MG63 (cell line): ENCODE results near the gene OR51V1. TPM values are rescaled to one million over a fixed set of nuclear protein-coding genes. Genes with fewer than 3 reads are reported as not detected.

Source experiments
- DNase-seq: peaks from one replicate; pipeline ENCODE4 v3.0.0-alpha.2; 2020
- H3K27me3 ChIP-seq: fragments of 250-450 bp; sonication (Bioruptor Pico); 2 replicates; pipeline ENCODE4 v1.5.1; 2020; ENCODE audit warnings: mild to moderate bottlenecking, moderate library complexity
- H3K36me3 ChIP-seq: fragments of 250-450 bp; sonication (Bioruptor Pico); 2 replicates; pipeline ENCODE4 v1.5.1; 2020; ENCODE audit warnings: mild to moderate bottlenecking, moderate library complexity
- H3K4me3 ChIP-seq: fragments of 250-450 bp; sonication (Bioruptor Pico); 2 replicates; pipeline ENCODE4 v1.5.1; 2020; ENCODE audit warnings: mild to moderate bottlenecking, moderate library complexity
- H3K9me3 ChIP-seq: fragments of 250-450 bp; sonication (Bioruptor Pico); 2 replicates; pipeline ENCODE4 v1.5.1; 2020; ENCODE audit warnings: mild to moderate bottlenecking, moderate library complexity
- total RNA-seq: library from RNA; depleted of rRNA; stranded (reverse); fragments of >200 nt; shearing (Covaris generic); gene quantifications from 2 replicates; pipeline ENCODE4 v1.2.3, GENCODE V29; 2014; ENCODE audit warnings: low replicate concordance

The OR51V1 gene
- total RNA-seq, 1 experiment from 2014 or later = not detected

- Histone ChIP-seq H3K4me3 (no peak within 1 kb of the TSS), H3K36me3 (no peaks in the 10 kb centered on the region), H3K27me3 (no peaks in the 10 kb centered on the region), H3K9me3 (no peaks in the 10 kb centered on the region)
- no peak for DNase-seq
Measured at GRCh38 chr11:5234381-5234834, 33.9 kb upstream of the OR51V1 start, which contains the start of gene HBD. Gene HBD (minus strand): TSS chr11:5234483. CDS start chr11:5234433, 50 bp downstream.

DNA sequence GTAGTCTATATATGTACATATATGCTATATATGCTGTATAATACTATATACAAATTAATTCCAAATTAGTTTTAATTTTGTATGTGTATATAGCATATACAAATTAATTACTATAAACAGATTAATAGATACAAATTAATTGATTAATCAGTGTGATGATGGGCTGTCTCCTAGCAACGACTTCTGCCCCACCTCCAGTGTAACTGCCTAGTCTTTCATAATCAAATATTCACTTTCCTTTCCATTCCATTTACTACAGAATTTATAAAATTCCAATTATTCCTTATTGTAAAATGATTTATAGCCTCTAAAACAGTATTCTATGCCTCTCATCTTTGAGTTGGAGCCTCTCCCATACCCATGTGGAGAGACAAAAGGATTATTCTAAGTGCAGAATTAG is 32.8 kb upstream of the OR51V1 start:
- no peaks in the 10 kb centered on the region for H3K9me3 ChIP-seq
- no peaks in the 10 kb centered on the region for H3K36me3 ChIP-seq
- H3K27me3 ChIP-seq = no peaks in the 10 kb centered on the region
- no peak overlapping the region for H3K4me3 ChIP-seq
- DNase-seq = no peak

DNA sequence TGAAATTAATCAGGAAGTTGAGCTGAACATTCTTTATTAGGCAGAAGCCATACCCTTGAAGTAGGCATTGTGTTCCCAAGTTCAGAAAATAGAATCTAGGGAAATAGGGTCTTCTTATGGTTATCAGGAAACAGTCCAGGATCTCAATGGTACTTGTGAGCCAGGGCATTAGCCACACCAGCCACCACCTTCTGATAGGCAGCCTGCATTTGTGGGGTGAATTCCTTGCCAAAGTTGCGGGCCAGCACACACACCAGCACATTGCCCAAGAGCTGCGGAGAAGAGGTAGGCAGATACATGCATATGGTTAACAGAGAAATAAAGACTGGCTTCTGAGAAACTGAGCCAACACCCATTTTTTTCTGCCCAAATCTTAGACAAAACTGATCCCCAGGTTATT is 32.3 kb upstream of the OR51V1 start:
- no peak for DNase-seq
- no peaks in the 10 kb centered on the region for H3K27me3 ChIP-seq
- H3K36me3 ChIP-seq = no peaks in the 10 kb centered on the region
- no peaks in the 10 kb centered on the region for H3K9me3 ChIP-seq
- no peak overlapping the region for H3K4me3 ChIP-seq

GRCh38 chr11:5232176-5232575 is 31.7 kb upstream of the OR51V1 start:
- Histone ChIP-seq H3K4me3 (no peak overlapping the region), H3K27me3 (no peaks in the 10 kb centered on the region), H3K9me3 (no peaks in the 10 kb centered on the region), H3K36me3 (no peaks in the 10 kb centered on the region)
- DNase-seq = no peak

- Histone ChIP-seq H3K4me3 (no peak overlapping the region), H3K36me3 (no peaks in the 10 kb centered on the region), H3K27me3 (no peaks in the 10 kb centered on the region), H3K9me3 (no peaks in the 10 kb centered on the region)
- no peak for DNase-seq
Measured at GRCh38 chr11:5231111-5231510, 30.6 kb upstream of the OR51V1 start.

DNA sequence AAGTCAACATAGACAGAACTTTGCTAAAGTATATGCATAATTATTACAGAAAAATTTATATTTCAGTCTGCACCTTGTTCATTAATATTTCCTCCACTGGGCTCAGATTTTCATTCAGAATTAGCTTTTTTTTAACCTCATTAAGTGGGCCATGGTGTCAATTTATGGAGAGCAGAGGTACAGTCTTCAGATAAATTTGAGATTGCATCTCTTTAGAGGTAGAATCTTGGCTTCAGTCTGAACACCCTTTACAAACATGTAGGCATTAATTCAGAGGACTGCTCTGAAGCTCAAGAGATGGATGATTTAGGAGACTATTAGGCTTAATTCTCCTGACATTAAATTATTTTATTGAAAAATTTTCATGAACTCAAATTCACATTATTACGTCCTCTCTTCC is 29.8 kb upstream of the OR51V1 start:
- no peak for DNase-seq
- Histone ChIP-seq H3K27me3 (no peaks in the 10 kb centered on the region), H3K9me3 (no peaks in the 10 kb centered on the region), H3K36me3 (no peaks in the 10 kb centered on the region), H3K4me3 (no peak overlapping the region)

GRCh38 chr11:5229796-5230195 is 29.3 kb upstream of the OR51V1 start:
- DNase-seq = no peak
- Histone ChIP-seq H3K36me3 (no peaks in the 10 kb centered on the region), H3K27me3 (no peaks in the 10 kb centered on the region)

DNA sequence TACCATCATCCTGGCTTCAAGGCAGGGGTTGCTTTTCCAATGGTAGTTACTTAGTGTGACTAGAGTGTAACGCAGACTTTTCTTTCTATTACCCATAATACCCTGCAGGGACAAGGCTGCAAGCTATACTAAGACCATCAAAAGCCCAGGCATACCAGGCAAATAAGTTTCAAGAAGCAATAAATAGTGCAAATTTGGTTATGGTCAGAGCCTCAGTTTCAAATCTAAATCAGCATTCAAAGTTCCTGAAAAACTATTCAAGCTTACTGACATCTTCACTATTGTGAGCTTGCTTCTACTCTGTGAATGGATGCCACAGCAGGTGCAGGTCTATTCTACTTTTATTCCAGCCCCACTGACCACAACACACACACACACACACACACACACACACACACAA is 28.9 kb upstream of the OR51V1 start:
- no peaks in the 10 kb centered on the region for H3K27me3 ChIP-seq
- no peak overlapping the region for H3K4me3 ChIP-seq
- no peaks in the 10 kb centered on the region for H3K36me3 ChIP-seq
- DNase-seq = no peak
- no peaks in the 10 kb centered on the region for H3K9me3 ChIP-seq

More at GRCh38 chr11:5229796-5230195, 29.3 kb upstream of the OR51V1 start:
- Histone ChIP-seq H3K4me3 (no peak overlapping the region), H3K9me3 (no peaks in the 10 kb centered on the region)

DNA sequence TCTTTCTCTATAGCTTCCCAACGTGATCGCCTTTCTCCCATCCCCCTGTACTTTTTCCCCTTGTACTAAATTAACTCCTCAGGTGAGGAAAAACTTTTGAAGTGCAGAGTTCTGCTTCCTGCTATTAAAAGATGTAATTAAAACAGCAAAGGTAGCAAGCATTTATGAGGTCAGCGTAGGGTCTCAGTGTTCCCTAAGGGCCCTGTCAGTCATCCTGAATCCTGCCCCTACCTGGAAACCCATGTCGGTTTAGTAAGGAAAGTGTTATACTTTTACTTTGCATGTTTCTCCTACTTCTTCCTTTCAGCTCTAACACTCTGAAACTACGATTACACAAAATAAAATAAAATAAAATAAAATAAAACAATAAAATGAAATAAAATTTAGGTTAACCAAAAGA is 27.6 kb upstream of the OR51V1 start:
- H3K36me3 ChIP-seq = no peaks in the 10 kb centered on the region
- H3K4me3 ChIP-seq = no peak overlapping the region
- H3K27me3 ChIP-seq = no peaks in the 10 kb centered on the region
- no peaks in the 10 kb centered on the region for H3K9me3 ChIP-seq
- no peak for DNase-seq

GRCh38 chr11:5227681-5228080 is 27.2 kb upstream of the OR51V1 start:
- H3K27me3 ChIP-seq = no peaks in the 10 kb centered on the region
- H3K4me3 ChIP-seq = no peak overlapping the region
- no peak for DNase-seq
- no peaks in the 10 kb centered on the region for H3K36me3 ChIP-seq
- no peaks in the 10 kb centered on the region for H3K9me3 ChIP-seq

DNA sequence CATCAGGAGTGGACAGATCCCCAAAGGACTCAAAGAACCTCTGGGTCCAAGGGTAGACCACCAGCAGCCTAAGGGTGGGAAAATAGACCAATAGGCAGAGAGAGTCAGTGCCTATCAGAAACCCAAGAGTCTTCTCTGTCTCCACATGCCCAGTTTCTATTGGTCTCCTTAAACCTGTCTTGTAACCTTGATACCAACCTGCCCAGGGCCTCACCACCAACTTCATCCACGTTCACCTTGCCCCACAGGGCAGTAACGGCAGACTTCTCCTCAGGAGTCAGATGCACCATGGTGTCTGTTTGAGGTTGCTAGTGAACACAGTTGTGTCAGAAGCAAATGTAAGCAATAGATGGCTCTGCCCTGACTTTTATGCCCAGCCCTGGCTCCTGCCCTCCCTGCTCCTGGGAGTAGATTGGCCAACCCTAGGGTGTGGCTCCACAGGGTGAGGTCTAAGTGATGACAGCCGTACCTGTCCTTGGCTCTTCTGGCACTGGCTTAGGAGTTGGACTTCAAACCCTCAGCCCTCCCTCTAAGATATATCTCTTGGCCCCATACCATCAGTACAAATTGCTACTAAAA is 26.3 kb upstream of the OR51V1 start, which contains the start of gene HBB:
HBB (minus strand) TSS at position 340 of the 579 bp plus-strand sequence; CDS start at position 290, 50 bp downstream.
- Histone ChIP-seq H3K36me3 (no peaks in the 10 kb centered on the region), H3K9me3 (no peaks in the 10 kb centered on the region), H3K27me3 (no peaks in the 10 kb centered on the region), H3K4me3 (no peak within 1 kb of the TSS)
- DNase-seq = no peak

GRCh38 chr11:5225480-5225871 is 25.0 kb upstream of the OR51V1 start:
- no peaks in the 10 kb centered on the region for H3K36me3 ChIP-seq
- no peak overlapping the region for H3K4me3 ChIP-seq
- no peak for DNase-seq
- no peaks in the 10 kb centered on the region for H3K27me3 ChIP-seq
- H3K9me3 ChIP-seq = no peaks in the 10 kb centered on the region

- Histone ChIP-seq H3K27me3 (no peaks in the 10 kb centered on the region), H3K9me3 (no peaks in the 10 kb centered on the region), H3K4me3 (no peak overlapping the region), H3K36me3 (no peaks in the 10 kb centered on the region)
- no peak for DNase-seq
Measured at GRCh38 chr11:5224538-5225479, 24.3 kb upstream of the OR51V1 start.

GRCh38 chr11:5223686-5224085 is 23.2 kb upstream of the OR51V1 start:
- Histone ChIP-seq H3K36me3 (no peaks in the 10 kb centered on the region), H3K9me3 (no peaks in the 10 kb centered on the region), H3K27me3 (no peaks in the 10 kb centered on the region), H3K4me3 (no peak overlapping the region)
- DNase-seq = no peak

GRCh38 chr11:5223146-5223545 is 22.7 kb upstream of the OR51V1 start:
- DNase-seq = no peak
- no peak overlapping the region for H3K4me3 ChIP-seq

DNA sequence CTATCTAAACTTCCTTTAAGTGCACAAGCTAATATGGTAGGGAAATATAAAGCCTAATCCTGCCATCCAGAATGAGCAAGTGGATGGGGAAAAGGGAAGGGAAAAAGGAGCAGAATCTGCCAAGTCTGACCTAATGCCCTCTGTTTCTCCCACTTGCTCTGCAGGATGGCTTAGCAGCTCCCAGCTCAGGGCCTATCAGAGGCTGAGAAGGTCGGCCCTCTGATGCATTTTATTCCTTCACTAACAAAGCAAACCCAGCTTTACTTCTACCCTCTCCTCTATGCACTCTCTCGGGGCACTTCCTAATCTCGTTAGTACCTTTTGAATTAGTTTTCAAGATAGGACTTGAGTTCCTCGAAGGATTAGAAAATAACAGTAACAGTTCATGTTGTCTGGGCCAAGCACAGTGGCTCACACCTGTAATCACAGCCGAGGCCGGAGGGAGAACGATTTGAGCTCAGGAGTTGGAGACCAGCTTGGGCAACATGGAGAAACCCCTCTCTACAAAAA is 9.9 kb upstream of the OR51V1 start:
- H3K4me3 ChIP-seq = no peak overlapping the region
- no peaks in the 10 kb centered on the region for H3K9me3 ChIP-seq
- no peaks in the 10 kb centered on the region for H3K36me3 ChIP-seq
- no peak for DNase-seq
- no peaks in the 10 kb centered on the region for H3K27me3 ChIP-seq

More at GRCh38 chr11:5223146-5223545, 22.7 kb upstream of the OR51V1 start:
- no peaks in the 10 kb centered on the region for H3K36me3 ChIP-seq
- no peaks in the 10 kb centered on the region for H3K27me3 ChIP-seq
- H3K9me3 ChIP-seq = no peaks in the 10 kb centered on the region

DNA sequence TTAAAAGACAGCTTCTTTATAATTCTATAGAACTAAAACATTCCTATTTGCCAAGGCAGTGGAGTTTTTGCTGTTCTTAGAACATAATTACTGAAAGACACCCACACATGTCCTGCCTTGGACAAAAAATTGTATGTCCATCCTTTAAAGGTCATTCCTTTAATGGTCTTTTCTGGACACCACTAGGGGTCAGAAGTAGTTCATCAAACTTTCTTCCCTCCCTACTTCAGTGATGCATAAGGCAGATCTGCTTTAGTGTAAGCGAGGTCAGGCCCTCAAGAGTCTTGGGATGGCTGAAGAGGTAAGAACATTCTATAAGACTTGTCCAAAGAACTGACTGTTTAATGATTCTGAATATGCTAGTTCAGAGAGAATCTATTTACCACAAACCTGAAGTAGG is 4.3 kb upstream of the OR51V1 start:
- Histone ChIP-seq H3K36me3 (no peaks in the 10 kb centered on the region), H3K4me3 (no peak overlapping the region), H3K9me3 (no peaks in the 10 kb centered on the region), H3K27me3 (no peaks in the 10 kb centered on the region)
- peak; percentile 23 for DNase-seq
